T-helper 1 cell treated with Interleukin-12 subunit alpha and Interleukin-12 subunit beta and Interleukin-4 antibody, amounts not matched to agents 30 μg/mL and 1 μg/mL, for 36 hours (primary cell): ENCODE measurements around the gene KAZN.

Experiments used
- H3K27ac Mint-ChIP-seq: one replicate; pipeline ENCODE4 v1.8.0; 2021; ENCODE audit warnings: mild to moderate bottlenecking, mixed read lengths
- H3K27me3 Mint-ChIP-seq: one replicate; pipeline ENCODE4 v1.8.0; 2021; ENCODE audit warnings: low read depth, mixed read lengths
- H3K36me3 Mint-ChIP-seq: one replicate; pipeline ENCODE4 v1.8.0; 2021; ENCODE audit warnings: low read depth, mixed read lengths
- H3K4me1 Mint-ChIP-seq: one replicate; pipeline ENCODE4 v1.8.0; 2021; ENCODE audit warnings: low read depth, mixed read lengths
- H3K4me3 Mint-ChIP-seq: one replicate; pipeline ENCODE4 v1.8.0; 2021; ENCODE audit warnings: mild to moderate bottlenecking, moderate library complexity, mixed read lengths
- H3K9me3 Mint-ChIP-seq: one replicate; pipeline ENCODE4 v1.8.0; 2021; ENCODE audit warnings: mixed read lengths

Gene KAZN

GRCh38 chr1:14855801-14856200, 257.3 kb downstream of the KAZN start:
- Mint-ChIP-seq H3K4me3 (no peak overlapping the region), H3K27ac (no peak overlapping the region), H3K9me3 (no peaks in the 10 kb centered on the region), H3K4me1 (no peaks in the 10 kb centered on the region), H3K36me3 (no peaks in the 10 kb centered on the region), H3K27me3 (no peaks in the 10 kb centered on the region)

GRCh38 chr1:14857436-14858195, 259.1 kb downstream of the KAZN start:
- Mint-ChIP-seq H3K9me3 (no peaks in the 10 kb centered on the region), H3K4me1 (no peaks in the 10 kb centered on the region), H3K27me3 (no peaks in the 10 kb centered on the region), H3K27ac (no peak overlapping the region), H3K36me3 (no peaks in the 10 kb centered on the region), H3K4me3 (no peak overlapping the region)

- Mint-ChIP-seq H3K9me3 (no peaks in the 10 kb centered on the region), H3K27ac (no peak overlapping the region), H3K4me1 (no peaks in the 10 kb centered on the region), H3K36me3 (no peaks in the 10 kb centered on the region), H3K27me3 (no peaks in the 10 kb centered on the region), H3K4me3 (no peak overlapping the region)
These were observed 263.8 kb downstream of the KAZN start for GRCh38 chr1:14862114-14862771.

- no peaks in the 10 kb centered on the region for H3K36me3 Mint-ChIP-seq
- no peak overlapping the region for H3K4me3 Mint-ChIP-seq
- H3K27ac Mint-ChIP-seq = no peak overlapping the region
- no peaks in the 10 kb centered on the region for H3K4me1 Mint-ChIP-seq
- no peaks in the 10 kb centered on the region for H3K27me3 Mint-ChIP-seq
- no peaks in the 10 kb centered on the region for H3K9me3 Mint-ChIP-seq
These were observed 266.6 kb downstream of the KAZN start for GRCh38 chr1:14865106-14865505.

- H3K36me3 Mint-ChIP-seq = no peaks in the 10 kb centered on the region
- H3K27me3 Mint-ChIP-seq = no peaks in the 10 kb centered on the region
- H3K4me1 Mint-ChIP-seq = no peaks in the 10 kb centered on the region
- H3K27ac Mint-ChIP-seq = no peak overlapping the region
- no peak overlapping the region for H3K4me3 Mint-ChIP-seq
- no peaks in the 10 kb centered on the region for H3K9me3 Mint-ChIP-seq
These were observed 268.6 kb downstream of the KAZN start for GRCh38 chr1:14866911-14867612.

GRCh38 chr1:14869187-14869586, 270.7 kb downstream of the KAZN start:
- Mint-ChIP-seq H3K36me3 (no peaks in the 10 kb centered on the region), H3K4me3 (no peak overlapping the region), H3K27ac (no peak overlapping the region), H3K9me3 (no peaks in the 10 kb centered on the region), H3K27me3 (no peaks in the 10 kb centered on the region), H3K4me1 (no peaks in the 10 kb centered on the region)

GRCh38 chr1:14871218-14871970, 272.9 kb downstream of the KAZN start:
- H3K4me1 Mint-ChIP-seq = no peaks in the 10 kb centered on the region
- H3K4me3 Mint-ChIP-seq = no peak overlapping the region
- no peaks in the 10 kb centered on the region for H3K27me3 Mint-ChIP-seq
- no peaks in the 10 kb centered on the region for H3K9me3 Mint-ChIP-seq
- no peaks in the 10 kb centered on the region for H3K36me3 Mint-ChIP-seq
- no peak overlapping the region for H3K27ac Mint-ChIP-seq

GRCh38 chr1:14872762-14873161, 274.3 kb downstream of the KAZN start:
- Mint-ChIP-seq H3K9me3 (no peaks in the 10 kb centered on the region), H3K27ac (no peak overlapping the region), H3K36me3 (no peaks in the 10 kb centered on the region), H3K4me3 (no peak overlapping the region), H3K27me3 (no peaks in the 10 kb centered on the region), H3K4me1 (no peaks in the 10 kb centered on the region)

- Mint-ChIP-seq H3K4me3 (no peak overlapping the region), H3K4me1 (no peaks in the 10 kb centered on the region), H3K36me3 (no peaks in the 10 kb centered on the region), H3K27me3 (no peaks in the 10 kb centered on the region), H3K9me3 (no peaks in the 10 kb centered on the region), H3K27ac (no peak overlapping the region)
These were observed 275.2 kb downstream of the KAZN start for GRCh38 chr1:14873677-14874076.

- Mint-ChIP-seq H3K27me3 (no peaks in the 10 kb centered on the region), H3K4me3 (no peak overlapping the region), H3K36me3 (no peaks in the 10 kb centered on the region), H3K4me1 (no peaks in the 10 kb centered on the region), H3K9me3 (no peaks in the 10 kb centered on the region), H3K27ac (no peak overlapping the region)
These were observed 277.3 kb downstream of the KAZN start for GRCh38 chr1:14875524-14876509.

- Mint-ChIP-seq H3K27me3 (no peaks in the 10 kb centered on the region), H3K27ac (no peak overlapping the region), H3K4me3 (no peak overlapping the region), H3K36me3 (no peaks in the 10 kb centered on the region), H3K4me1 (no peaks in the 10 kb centered on the region), H3K9me3 (no peaks in the 10 kb centered on the region)
These were observed 278.3 kb downstream of the KAZN start for GRCh38 chr1:14876747-14877146.

- no peaks in the 10 kb centered on the region for H3K27me3 Mint-ChIP-seq
- H3K27ac Mint-ChIP-seq = no peak overlapping the region
- no peaks in the 10 kb centered on the region for H3K4me1 Mint-ChIP-seq
- H3K9me3 Mint-ChIP-seq = no peaks in the 10 kb centered on the region
- no peak overlapping the region for H3K4me3 Mint-ChIP-seq
- no peaks in the 10 kb centered on the region for H3K36me3 Mint-ChIP-seq
These were observed 278.7 kb downstream of the KAZN start for GRCh38 chr1:14877224-14877623.

- Mint-ChIP-seq H3K4me3 (no peak overlapping the region), H3K4me1 (no peaks in the 10 kb centered on the region), H3K9me3 (no peaks in the 10 kb centered on the region), H3K27ac (no peak overlapping the region), H3K27me3 (no peaks in the 10 kb centered on the region), H3K36me3 (no peaks in the 10 kb centered on the region)
These were observed 279.6 kb downstream of the KAZN start for GRCh38 chr1:14878124-14878523.
